GM23248 (cell line): ENCODE data around the gene VRTN. TPM values are rescaled to one million over a fixed set of nuclear protein-coding genes. Genes with fewer than 3 reads are reported as not detected.

ENCODE experiments used
- DNase-seq: peaks from one replicate; pipeline ENCODE4 v3.0.0-alpha.2; 2015
- H2AFZ ChIP-seq: fragments of 200-600 bp; sonication (generic); 2 replicates; pipeline ENCODE4 v1.6.1; 2016; ENCODE audit warnings: antibody characterized with exemption
- H3F3A ChIP-seq: fragments of 200-600 bp; sonication (generic); 2 replicates; pipeline ENCODE4 v1.6.1; 2016; ENCODE audit warnings: mild to moderate bottlenecking, antibody characterized with exemption, mixed run types; ENCODE audit not compliant: insufficient read depth
- H3K27ac ChIP-seq: fragments of 200-600 bp; sonication (generic); 2 replicates; pipeline ENCODE4 v1.5.1; 2016; ENCODE audit warnings: mild to moderate bottlenecking
- H3K27me3 ChIP-seq: fragments of 200-600 bp; sonication (generic); replicated peaks from 2 replicates; pipeline ENCODE4 v1.6.1; 2016; ENCODE audit warnings: mild to moderate bottlenecking; ENCODE audit not compliant: insufficient read depth
- H3K36me3 ChIP-seq: fragments of 200-600 bp; sonication (generic); 2 replicates; pipeline ENCODE4 v1.6.1; 2016; ENCODE audit warnings: low read depth, mild to moderate bottlenecking
- H3K4me1 ChIP-seq: fragments of 200-600 bp; sonication (generic); 2 replicates; pipeline ENCODE4 v1.6.1; 2016; ENCODE audit warnings: mild to moderate bottlenecking; ENCODE audit not compliant: insufficient read depth
- H3K4me2 ChIP-seq: fragments of 200-600 bp; sonication (generic); one replicate; pipeline ENCODE4 v1.6.1; 2016; ENCODE audit warnings: mild to moderate bottlenecking; ENCODE audit not compliant: unreplicated experiment
- H3K4me3 ChIP-seq: fragments of 200-600 bp; sonication (generic); 2 replicates; pipeline ENCODE4 v1.5.1; 2016; ENCODE audit warnings: mild to moderate bottlenecking
- H3K79me2 ChIP-seq: fragments of 200-600 bp; sonication (generic); 2 replicates; pipeline ENCODE4 v1.6.1; 2016; ENCODE audit warnings: mild to moderate bottlenecking; ENCODE audit not compliant: insufficient read depth
- H3K9ac ChIP-seq: fragments of 200-600 bp; sonication (generic); 2 replicates; pipeline ENCODE4 v1.6.1; 2016; ENCODE audit warnings: mild to moderate bottlenecking
- H3K9me2 ChIP-seq: fragments of 200-600 bp; sonication (generic); 2 replicates; pipeline ENCODE4 v1.6.1; 2016; ENCODE audit warnings: mixed run types, mild to moderate bottlenecking, moderate library complexity; ENCODE audit not compliant: insufficient read depth
- H3K9me3 ChIP-seq: fragments of 200-600 bp; sonication (generic); one replicate; pipeline ENCODE4 v1.6.1; 2017; ENCODE audit warnings: low read depth
- H4K20me1 ChIP-seq: fragments of 200-600 bp; sonication (generic); 2 replicates; pipeline ENCODE4 v1.6.0; 2016; ENCODE audit not compliant: insufficient read depth
- EZH2 ChIP-seq: fragments of 200-600 bp; sonication (generic); IDR thresholded peaks from 2 replicates; pipeline ENCODE4 v1.6.1; 2018; ENCODE audit warnings: antibody characterized with exemption, mild to moderate bottlenecking; ENCODE audit not compliant: insufficient read depth, poor library complexity, severe bottlenecking
- EZH2phosphoT487 ChIP-seq: fragments of 200-600 bp; sonication (generic); IDR thresholded peaks from 2 replicates; pipeline ENCODE4 v1.6.1; 2018; ENCODE audit warnings: antibody characterized with exemption, moderate library complexity, mild to moderate bottlenecking, low read depth; ENCODE audit not compliant: insufficient read depth
- WGBS, 2 experiments: methylation state at CpG; one replicate each; pipeline ENCODE4 v1.1.6; 2015 to 2017; ENCODE audit warnings: low lambda C conversion rate in 2 of 2, low coverage in 1 of 2; ENCODE audit errors: missing lambda C conversion rate in 2 of 2; 5-methylcytosine and 5-hydroxymethylcytosine counted together
- in situ Hi-C: fragments of 300-500 bp; cut with MboI; formaldehyde crosslinking; loops from 2 replicates; pipeline ENCODE4 v1.15.0; 2020
- polyA plus RNA-seq: library from polyadenylated mRNA; unstranded; fragments of >200 nt; fragmentation: Nextera tagmentation; extraction: Ambion mirVana; gene quantifications from 2 replicates; pipeline ENCODE4 v1.2.1, GENCODE V29; 2016
- total RNA-seq: library from RNA; depleted of rRNA; stranded (reverse); fragments of >200 nt; shearing (Covaris generic); gene quantifications from 2 replicates; pipeline ENCODE4 v1.2.3, GENCODE V29; 2014

The VRTN gene
- total and polyA plus RNA-seq, 2 experiments from 2014 or later = not detected

DNA sequence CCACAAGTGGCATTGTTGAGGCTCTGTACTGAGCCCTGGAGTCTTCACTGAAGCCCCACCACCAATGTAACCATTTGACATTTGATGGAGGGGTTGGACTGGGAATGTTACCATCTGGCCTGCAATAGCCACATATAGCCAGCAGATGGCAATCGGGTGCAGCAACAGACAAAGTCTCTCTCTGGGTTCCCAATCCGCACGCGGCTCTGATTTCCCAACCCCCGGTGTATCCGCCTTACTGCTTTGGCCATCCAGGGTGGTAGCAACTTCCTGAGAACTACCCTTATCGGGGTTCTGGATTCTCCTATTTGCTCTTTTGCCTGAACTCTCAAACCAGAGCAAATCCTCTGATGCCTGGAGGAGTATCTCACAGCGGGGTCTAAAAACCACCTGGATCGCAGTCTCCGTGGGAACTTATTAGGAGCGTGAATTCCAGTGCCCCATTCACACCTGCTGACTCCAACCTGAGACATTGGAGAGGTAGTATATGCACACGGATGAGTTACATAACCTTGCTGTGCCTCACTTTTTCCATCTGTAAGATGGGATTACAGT lies 14.2 kb downstream of the VRTN start:
- no peaks in the 10 kb centered on the region for H3K36me3 ChIP-seq
- H3K9me2 ChIP-seq = no peaks in the 10 kb centered on the region
- no peaks in the 10 kb centered on the region for H4K20me1 ChIP-seq
- DNase-seq = peak; percentile 87
- WGBS, 2 experiments = 24 to 30% methylated on average over 12 of the region's 12 CpGs
- no peak overlapping the region for H3K27ac ChIP-seq
- no peak overlapping the region for H3K9ac ChIP-seq
- no peak overlapping the region for H3K4me2 ChIP-seq
- no peak for TF ChIP-seq EZH2
- TF ChIP-seq EZH2phosphoT487 = no peak
- peaks cover 12% of the 10 kb centered on the region for H3K27me3 ChIP-seq
- H2AFZ ChIP-seq = no peak overlapping the region
- H3K9me3 ChIP-seq = no peaks in the 10 kb centered on the region
- no peak overlapping the region for H3K4me3 ChIP-seq
- H3K4me1 ChIP-seq = no peaks in the 10 kb centered on the region
- H3K79me2 ChIP-seq = no peaks in the 10 kb centered on the region
- no peaks in the 10 kb centered on the region for H3F3A ChIP-seq
- in situ Hi-C loops = no loop called here

DNA sequence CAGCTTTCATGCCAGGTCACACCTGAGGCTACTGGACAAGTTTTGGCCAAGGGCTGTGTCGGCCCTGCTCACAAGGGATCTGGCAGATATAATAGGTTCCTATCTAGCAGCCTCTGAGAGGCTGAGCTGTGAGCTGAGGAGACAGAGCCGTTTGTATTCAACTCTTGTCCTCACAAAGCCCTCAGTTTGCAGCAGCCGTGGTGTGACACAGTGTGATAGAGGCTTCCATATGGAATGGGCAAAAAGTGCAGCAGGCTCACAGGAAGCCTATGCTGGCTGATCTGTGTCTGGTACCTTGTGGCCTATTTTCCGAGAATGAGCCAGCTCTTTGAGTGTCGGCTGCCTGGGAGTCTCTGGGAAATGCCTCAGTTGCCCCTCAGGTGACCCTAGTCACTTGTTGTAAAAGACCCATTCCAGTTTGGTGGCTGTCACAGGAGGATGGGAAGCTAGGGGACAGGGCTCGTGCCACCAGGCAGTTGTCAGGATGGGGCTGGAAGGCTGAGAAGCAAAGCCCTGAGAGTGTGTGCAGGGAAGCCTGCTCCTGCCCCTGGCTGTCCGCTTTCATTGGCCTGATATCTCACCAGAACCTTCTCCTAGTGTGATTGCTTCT lies 16.1 kb downstream of the VRTN start:
- no peak overlapping the region for H2AFZ ChIP-seq
- WGBS, 2 experiments = 62 to 67% methylated on average over 7 of the region's 7 CpGs
- H3K27ac ChIP-seq = no peak overlapping the region
- no peaks in the 10 kb centered on the region for H3K9me2 ChIP-seq
- no peaks in the 10 kb centered on the region for H3K36me3 ChIP-seq
- no peak overlapping the region for H3K9ac ChIP-seq
- in situ Hi-C loops = no loop called here
- no peaks in the 10 kb centered on the region for H4K20me1 ChIP-seq
- no peaks in the 10 kb centered on the region for H3K4me1 ChIP-seq
- no peaks in the 10 kb centered on the region for H3K79me2 ChIP-seq
- TF ChIP-seq EZH2phosphoT487 = no peak
- TF ChIP-seq EZH2 = no peak
- H3K9me3 ChIP-seq = no peaks in the 10 kb centered on the region
- peaks cover 12% of the 10 kb centered on the region for H3K27me3 ChIP-seq
- no peak overlapping the region for H3K4me3 ChIP-seq
- no peak overlapping the region for H3K4me2 ChIP-seq
- no peak for DNase-seq
- H3F3A ChIP-seq = no peaks in the 10 kb centered on the region

GRCh38 chr14:74368026-74368425 lies 19.8 kb downstream of the VRTN start:
- WGBS, 2 experiments = 78 to 80% methylated on average over 6 of the region's 6 CpGs
- no peak overlapping the region for H3K9ac ChIP-seq
- H3F3A ChIP-seq = no peaks in the 10 kb centered on the region
- H3K4me3 ChIP-seq = no peak overlapping the region
- no peaks in the 10 kb centered on the region for H3K9me2 ChIP-seq
- no peaks in the 10 kb centered on the region for H3K4me1 ChIP-seq
- no peaks in the 10 kb centered on the region for H3K36me3 ChIP-seq
- TF ChIP-seq EZH2 = no peak
- TF ChIP-seq EZH2phosphoT487 = no peak
- H3K4me2 ChIP-seq = no peak overlapping the region
- no peaks in the 10 kb centered on the region for H3K79me2 ChIP-seq
- no peak overlapping the region for H3K27ac ChIP-seq
- in situ Hi-C loops = loop anchor here (5.0 kb wide), 1 partner anchor 109 kb away; no protein-coding TSS in a partner anchor
- H3K27me3 ChIP-seq = peaks cover 12% of the 10 kb centered on the region
- H3K9me3 ChIP-seq = no peaks in the 10 kb centered on the region
- no peak overlapping the region for H2AFZ ChIP-seq
- DNase-seq = no peak
- H4K20me1 ChIP-seq = no peaks in the 10 kb centered on the region

DNA sequence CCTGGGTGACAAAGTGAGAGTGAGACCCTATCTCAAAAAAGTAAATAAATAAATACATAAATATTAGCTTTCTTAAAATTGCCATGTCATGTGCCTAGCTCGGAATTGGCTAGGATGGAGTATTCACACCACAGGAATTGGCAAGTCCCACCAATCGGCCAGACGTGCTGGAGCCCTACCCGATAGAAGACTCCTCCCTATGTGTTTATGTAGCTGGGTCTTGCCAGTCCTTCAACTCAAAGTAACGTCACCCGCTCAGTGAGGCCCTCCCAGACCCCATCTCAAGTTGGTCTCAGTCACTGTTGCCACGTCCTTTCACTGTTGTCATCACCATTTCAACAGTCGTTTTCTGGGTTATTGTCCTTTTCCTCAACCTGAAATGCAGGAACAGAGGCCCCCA lies 20.2 kb downstream of the VRTN start:
- WGBS, 2 experiments = 26 to 28% methylated on average over 8 of the region's 8 CpGs
- in situ Hi-C loops = loop anchor here (5.0 kb wide), 1 partner anchor 109 kb away; no protein-coding TSS in a partner anchor
- no peaks in the 10 kb centered on the region for H4K20me1 ChIP-seq
- TF ChIP-seq EZH2 (no peak), EZH2phosphoT487 (no peak)
- no peak overlapping the region for H2AFZ ChIP-seq
- H3K4me3 ChIP-seq = no peak overlapping the region
- no peaks in the 10 kb centered on the region for H3K4me1 ChIP-seq
- H3K9ac ChIP-seq = no peak overlapping the region
- H3K79me2 ChIP-seq = no peaks in the 10 kb centered on the region
- no peaks in the 10 kb centered on the region for H3K9me2 ChIP-seq
- no peak for DNase-seq
- no peaks in the 10 kb centered on the region for H3F3A ChIP-seq
- no peaks in the 10 kb centered on the region for H3K36me3 ChIP-seq
- H3K27ac ChIP-seq = no peak overlapping the region
- peaks cover 12% of the 10 kb centered on the region for H3K27me3 ChIP-seq
- no peak overlapping the region for H3K4me2 ChIP-seq
- no peaks in the 10 kb centered on the region for H3K9me3 ChIP-seq
